ENCODE data around the gene MEIS1. TPM values are rescaled to one million over a fixed set of nuclear protein-coding genes. Genes with fewer than 3 reads are reported as not detected.

Gene MEIS1
- total RNA-seq, 4 donors from 2014 or later = 25.9 to 129 (median 28.8) TPM

DNA sequence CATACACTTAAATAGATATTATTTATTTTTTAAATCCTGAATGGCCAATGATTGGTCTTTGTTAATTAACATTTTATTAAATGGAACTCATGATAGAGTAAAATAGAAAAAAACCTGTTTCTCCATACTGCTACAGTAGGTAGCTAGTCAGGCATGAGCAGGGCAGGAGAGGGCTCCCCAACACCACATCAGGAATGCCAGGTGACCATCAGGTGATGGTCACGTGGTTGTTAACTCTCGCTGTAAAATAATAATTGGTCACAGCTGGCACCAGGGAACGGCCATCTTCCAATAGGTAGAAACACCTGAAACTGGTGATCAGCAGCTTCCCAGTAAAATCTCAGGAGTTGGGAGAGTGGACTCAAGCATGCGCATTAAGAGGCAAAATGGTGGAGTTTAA is 172.2 kb downstream of the MEIS1 start:
- Histone ChIP-seq H3K27me3 (no peaks in the 10 kb centered on the region), H3K4me1 (no peaks in the 10 kb centered on the region), H3K36me3 (no peaks in the 10 kb centered on the region), H3K9me3 (no peaks in the 10 kb centered on the region), H3K27ac (no peak overlapping the region), H3K4me3 (no peak overlapping the region)
- no peak for TF ChIP-seq POLR2A (IDR thresholded peaks at IDR 0.05)
- TF ChIP-seq POLR2AphosphoS5 (IDR thresholded peaks at IDR 0.05) = no peak
- TF ChIP-seq, protein P1, sequence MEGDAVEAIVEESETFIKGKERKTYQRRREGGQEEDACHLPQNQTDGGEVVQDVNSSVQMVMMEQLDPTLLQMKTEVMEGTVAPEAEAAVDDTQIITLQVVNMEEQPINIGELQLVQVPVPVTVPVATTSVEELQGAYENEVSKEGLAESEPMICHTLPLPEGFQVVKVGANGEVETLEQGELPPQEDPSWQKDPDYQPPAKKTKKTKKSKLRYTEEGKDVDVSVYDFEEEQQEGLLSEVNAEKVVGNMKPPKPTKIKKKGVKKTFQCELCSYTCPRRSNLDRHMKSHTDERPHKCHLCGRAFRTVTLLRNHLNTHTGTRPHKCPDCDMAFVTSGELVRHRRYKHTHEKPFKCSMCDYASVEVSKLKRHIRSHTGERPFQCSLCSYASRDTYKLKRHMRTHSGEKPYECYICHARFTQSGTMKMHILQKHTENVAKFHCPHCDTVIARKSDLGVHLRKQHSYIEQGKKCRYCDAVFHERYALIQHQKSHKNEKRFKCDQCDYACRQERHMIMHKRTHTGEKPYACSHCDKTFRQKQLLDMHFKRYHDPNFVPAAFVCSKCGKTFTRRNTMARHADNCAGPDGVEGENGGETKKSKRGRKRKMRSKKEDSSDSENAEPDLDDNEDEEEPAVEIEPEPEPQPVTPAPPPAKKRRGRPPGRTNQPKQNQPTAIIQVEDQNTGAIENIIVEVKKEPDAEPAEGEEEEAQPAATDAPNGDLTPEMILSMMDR (IDR thresholded peaks at IDR 0.05) = no peak
- no peak for TF ChIP-seq EP300 (IDR thresholded peaks at IDR 0.05; ENCODE audit: low read depth)
- no peak for DNase-seq
- WGBS, 2 donors (ENCODE audit: low coverage in 1 of 2) = 82 to 100% methylated on average over 1 to 4 of the region's 4 CpGs
- intact Hi-C loops (cut with DNase I; ENCODE audit: low total_unique reads) = no loop called here
- in situ Hi-C loops (cut with MboI; ENCODE audit: low pct_ligation_motif_present in 1 of 4, low pct_unique_long_range_greater_than_20kb in 1 of 4, low sequenced_read_pairs in 3 of 4) = no loop called here

Measured in transverse colon (tissue), 4 donors.